GM23338 (cell line): ENCODE data around the gene MRRF. TPM values are rescaled to one million over a fixed set of nuclear protein-coding genes. Genes with fewer than 3 reads are reported as not detected.

Experiments used
- ATAC-seq: fragments of 200-7000 bp; cut with Tn5 transposase; 3 replicates; pipeline ENCODE4 v1.9.1; 2020
- DNase-seq: peaks from one replicate; pipeline ENCODE4 v3.0.0-alpha.2; 2015; ENCODE audit warnings: low spot score
- H2AFZ ChIP-seq: fragments of 200-600 bp; sonication (generic); 2 replicates; pipeline ENCODE4 v1.8.0; 2016; ENCODE audit warnings: antibody characterized with exemption, mild to moderate bottlenecking, moderate library complexity
- H3F3A ChIP-seq: fragments of 200-600 bp; sonication (generic); replicated peaks from 2 replicates; pipeline ENCODE4 v1.8.0; 2017; ENCODE audit warnings: antibody characterized with exemption, mixed run types, low read depth
- H3K27ac ChIP-seq: fragments of 200-600 bp; sonication (generic); 2 replicates; pipeline ENCODE4 v1.6.1; 2016; ENCODE audit warnings: low read depth
- H3K27me3 ChIP-seq: fragments of 200-600 bp; sonication (generic); 2 replicates; pipeline ENCODE4 v1.8.0; 2016; ENCODE audit warnings: mild to moderate bottlenecking, mixed run types, moderate library complexity; ENCODE audit not compliant: insufficient read depth
- H3K36me3 ChIP-seq: fragments of 200-600 bp; sonication (generic); 2 replicates; pipeline ENCODE4 v1.8.0; 2016; ENCODE audit warnings: mild to moderate bottlenecking; ENCODE audit not compliant: insufficient read depth
- H3K4me1 ChIP-seq: fragments of 200-600 bp; sonication (generic); 2 replicates; pipeline ENCODE4 v1.8.0; 2016; ENCODE audit warnings: mild to moderate bottlenecking, moderate library complexity; ENCODE audit not compliant: insufficient read depth
- H3K4me2 ChIP-seq: fragments of 200-600 bp; sonication (generic); 2 replicates; pipeline ENCODE4 v1.7.1; 2017; ENCODE audit warnings: mixed run types
- H3K4me3 ChIP-seq: fragments of 200-600 bp; sonication (generic); 2 replicates; pipeline ENCODE4 v1.6.1; 2016; ENCODE audit warnings: mixed run types
- H3K79me2 ChIP-seq: fragments of 200-600 bp; sonication (generic); replicated peaks from 2 replicates; pipeline ENCODE4 v1.8.0; 2017; ENCODE audit warnings: mild to moderate bottlenecking; ENCODE audit not compliant: insufficient read depth
- H3K9me2 ChIP-seq: fragments of 200-600 bp; sonication (generic); 2 replicates; pipeline ENCODE4 v1.8.0; 2017; ENCODE audit not compliant: insufficient read depth
- H4K20me1 ChIP-seq: fragments of 200-600 bp; sonication (generic); replicated peaks from 2 replicates; pipeline ENCODE4 v1.8.0; 2017; ENCODE audit warnings: mild to moderate bottlenecking; ENCODE audit not compliant: insufficient read depth
- H3K27ac Mint-ChIP-seq: 2 replicates; pipeline ENCODE4 v1.8.0; 2020; ENCODE audit warnings: inconsistent platforms, mild to moderate bottlenecking, moderate library complexity, mixed read lengths
- H3K27me3 Mint-ChIP-seq: 3 replicates; pipeline ENCODE4 v1.8.0; 2022; ENCODE audit warnings: low read depth, mild to moderate bottlenecking, moderate library complexity, mixed read lengths, inconsistent platforms; ENCODE audit not compliant: insufficient read depth, poor library complexity
- H3K36me3 Mint-ChIP-seq: 3 replicates; pipeline ENCODE4 v1.8.0; 2021; ENCODE audit warnings: low read depth, mild to moderate bottlenecking, inconsistent platforms, moderate library complexity, mixed read lengths
- H3K4me1 Mint-ChIP-seq: 3 replicates; pipeline ENCODE4 v1.8.0; 2020; ENCODE audit warnings: mild to moderate bottlenecking, inconsistent platforms, mixed read lengths
- H3K4me3 Mint-ChIP-seq: 3 replicates; pipeline ENCODE4 v1.8.0; 2021; ENCODE audit warnings: moderate library complexity, mild to moderate bottlenecking, inconsistent platforms, mixed read lengths
- H3K9me3 Mint-ChIP-seq: 3 replicates; pipeline ENCODE4 v1.8.0; 2020; ENCODE audit warnings: moderate library complexity, mild to moderate bottlenecking, inconsistent platforms, mixed read lengths
- CTCF ChIP-seq, 2 experiments: fragments of 200-600 bp in 1 of 2; sonication (generic) in 1 of 2; conservative IDR thresholded peaks; 2 replicates each; pipeline versions ENCODE4 v1.5.1 to v1.6.1; 2016 to 2017; ENCODE audit warnings: antibody characterized with exemption in 2 of 2, low read depth in 2 of 2, mild to moderate bottlenecking in 2 of 2, moderate library complexity in 1 of 2
- EZH2phosphoT487 ChIP-seq: fragments of 200-600 bp; sonication (generic); IDR thresholded peaks from one replicate; pipeline ENCODE4 v1.8.1; 2018; ENCODE audit warnings: antibody characterized with exemption; ENCODE audit not compliant: unreplicated experiment
- JUNB ChIP-seq: IDR thresholded peaks from one replicate; pipeline ENCODE4 v1.6.1; 2016; ENCODE audit warnings: antibody characterized with exemption; ENCODE audit not compliant: unreplicated experiment
- POLR2AphosphoS5 ChIP-seq: IDR thresholded peaks from 2 replicates; pipeline ENCODE4 v1.6.1; 2016; ENCODE audit warnings: antibody characterized with exemption, low read depth
- ZNF331 ChIP-seq: fragments of 250-450 bp; sonication (Bioruptor Pico); IDR thresholded peaks from 2 replicates; pipeline ENCODE4 v1.5.0; 2020; ENCODE audit warnings: low read depth, mild to moderate bottlenecking, moderate library complexity
- polyA plus RNA-seq: library from polyadenylated mRNA; unstranded; fragments of >200 nt; fragmentation: Nextera tagmentation; extraction: Ambion mirVana; gene quantifications from 2 replicates; pipeline ENCODE4 v1.2.1, GENCODE V29; 2016
- total RNA-seq: library from RNA; depleted of rRNA; stranded (reverse); fragments of >200 nt; shearing (Covaris generic); gene quantifications from 2 replicates; pipeline ENCODE4 v1.2.3, GENCODE V29; 2014

MRRF gene
- total and polyA plus RNA-seq, 2 experiments from 2014 or later, result 27.8 to 32.7 TPM

GRCh38 chr9:122291458-122291857 lies 26.8 kb downstream of the MRRF start (continued):
- TF ChIP-seq CTCF (conservative IDR thresholded peaks at IDR 0.05; ENCODE audit: low read depth in 2 of 2) (no peak), EZH2phosphoT487 (no peak)

- TF ChIP-seq ZNF331 (CRISPR knock-in tag) (no peak), JUNB (no peak), CTCF (conservative IDR thresholded peaks at IDR 0.05; ENCODE audit: low read depth in 2 of 2) (no peak), POLR2AphosphoS5 (no peak)
- no peak overlapping the region for H3K27ac Mint-ChIP-seq
- H3K9me2 ChIP-seq, result no peaks in the 10 kb centered on the region
- H3K4me1 Mint-ChIP-seq, result no peaks in the 10 kb centered on the region; the same call in 1 of the 3 replicates
- 0 out of 2 replicates have a peak, but pooled peaks cover 3% of the 10 kb centered on the region for H3K79me2 ChIP-seq
- H3K36me3 Mint-ChIP-seq, result peaks cover 48% of the 10 kb centered on the region
- H3K27ac ChIP-seq, result no peak overlapping the region
- DNase-seq (no peak), ATAC-seq (no peak)
- H3K27me3 ChIP-seq, result no peaks in the 10 kb centered on the region
- H3K27me3 Mint-ChIP-seq, result no peaks in the 10 kb centered on the region
- H3K36me3 ChIP-seq, result peaks cover 22% of the 10 kb centered on the region
- no peak overlapping the region for H3K4me2 ChIP-seq
- no peaks in the 10 kb centered on the region for H3K4me1 ChIP-seq
- H3F3A ChIP-seq, result no peaks in the 10 kb centered on the region
- peaks cover 14% of the 10 kb centered on the region for H4K20me1 ChIP-seq
- no peak overlapping the region for H3K4me3 ChIP-seq
- no peak overlapping the region for H2AFZ ChIP-seq
- no peak overlapping the region for H3K4me3 Mint-ChIP-seq
- H3K9me3 Mint-ChIP-seq, result no peaks in the 10 kb centered on the region
Observed at GRCh38 chr9:122294531-122294930, 29.8 kb downstream of the MRRF start.

GRCh38 chr9:122297512-122297911 lies 32.8 kb downstream of the MRRF start:
- ATAC-seq, result no peak
- Histone ChIP-seq H3K27ac (no peak overlapping the region), H3K9me2 (no peaks in the 10 kb centered on the region), H4K20me1 (peaks cover 10% of the 10 kb centered on the region), H3K36me3 (peaks cover 14% of the 10 kb centered on the region; the same call in 1 of the 2 replicates), H3K79me2 (peaks cover 13% of the 10 kb centered on the region), H3K4me2 (no peak overlapping the region), H3K4me1 (peaks cover 6% of the 10 kb centered on the region; the same call in 1 of the 2 replicates), H3F3A (no peaks in the 10 kb centered on the region), H3K27me3 (no peaks in the 10 kb centered on the region), H3K4me3 (no peak overlapping the region), H2AFZ (no peak overlapping the region)
- H3K27ac Mint-ChIP-seq, result no peak overlapping the region
- TF ChIP-seq POLR2AphosphoS5, result no peak
- no peak overlapping the region for H3K4me3 Mint-ChIP-seq
- peaks cover 42% of the 10 kb centered on the region for H3K36me3 Mint-ChIP-seq
- no peak for DNase-seq
- no peaks in the 10 kb centered on the region for H3K27me3 Mint-ChIP-seq
- peaks cover 16% of the 10 kb centered on the region for H3K4me1 Mint-ChIP-seq
- H3K9me3 Mint-ChIP-seq, result no peaks in the 10 kb centered on the region
